Transverse colon (tissue), 4 donors: Measurements from ENCODE around the gene RHOJ.

Experiments
- POLR2A ChIP-seq: fragments of 450-650 bp; IDR thresholded peaks from one replicate; pipeline ENCODE4 v1.6.1; 2016; ENCODE audit warnings: antibody characterized with exemption, mild to moderate bottlenecking, moderate library complexity
- POLR2AphosphoS5 ChIP-seq, 3 donors: sonication (generic); formaldehyde crosslinking; IDR thresholded peaks; one replicate each; pipeline ENCODE4 v1.6.1; 2016; ENCODE audit warnings: antibody characterized with exemption in 3 of 3
- TF ChIP-seq, protein P1 (sequence below), 5 experiments: fragments of 200-600 bp in 3 of 5; fragments of 450-650 bp in 2 of 5; sonication (generic) in 3 of 5; IDR thresholded peaks; 1 replicate in 2 of 5; 2 replicates in 3 of 5; pipeline ENCODE4 v1.5.1; 2016 to 2017; ENCODE audit warnings: antibody characterized with exemption in 5 of 5, inconsistent platforms in 3 of 5, mild to moderate bottlenecking in 2 of 5, moderate library complexity in 1 of 5

- no peak for TF ChIP-seq POLR2AphosphoS5 (IDR thresholded peaks at IDR 0.05)
- TF ChIP-seq, protein P1, sequence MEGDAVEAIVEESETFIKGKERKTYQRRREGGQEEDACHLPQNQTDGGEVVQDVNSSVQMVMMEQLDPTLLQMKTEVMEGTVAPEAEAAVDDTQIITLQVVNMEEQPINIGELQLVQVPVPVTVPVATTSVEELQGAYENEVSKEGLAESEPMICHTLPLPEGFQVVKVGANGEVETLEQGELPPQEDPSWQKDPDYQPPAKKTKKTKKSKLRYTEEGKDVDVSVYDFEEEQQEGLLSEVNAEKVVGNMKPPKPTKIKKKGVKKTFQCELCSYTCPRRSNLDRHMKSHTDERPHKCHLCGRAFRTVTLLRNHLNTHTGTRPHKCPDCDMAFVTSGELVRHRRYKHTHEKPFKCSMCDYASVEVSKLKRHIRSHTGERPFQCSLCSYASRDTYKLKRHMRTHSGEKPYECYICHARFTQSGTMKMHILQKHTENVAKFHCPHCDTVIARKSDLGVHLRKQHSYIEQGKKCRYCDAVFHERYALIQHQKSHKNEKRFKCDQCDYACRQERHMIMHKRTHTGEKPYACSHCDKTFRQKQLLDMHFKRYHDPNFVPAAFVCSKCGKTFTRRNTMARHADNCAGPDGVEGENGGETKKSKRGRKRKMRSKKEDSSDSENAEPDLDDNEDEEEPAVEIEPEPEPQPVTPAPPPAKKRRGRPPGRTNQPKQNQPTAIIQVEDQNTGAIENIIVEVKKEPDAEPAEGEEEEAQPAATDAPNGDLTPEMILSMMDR (IDR thresholded peaks at IDR 0.05) = no peak
- no peak for TF ChIP-seq POLR2A
Measured at GRCh38 chr14:63163306-63163705, 40.9 kb upstream of the RHOJ start.
